GM12873 (cell line): Measurements from ENCODE around the gene CD53.

Experiments used
- TF ChIP-seq, protein P1 (sequence below): IDR thresholded peaks from 2 replicates; pipeline ENCODE4 v1.5.1; 2012; ENCODE audit warnings: low read depth, mild to moderate bottlenecking, moderate library complexity, low read length, control low read depth; ENCODE audit not compliant: insufficient read depth; ENCODE audit errors: missing control alignments

Gene CD53

DNA sequence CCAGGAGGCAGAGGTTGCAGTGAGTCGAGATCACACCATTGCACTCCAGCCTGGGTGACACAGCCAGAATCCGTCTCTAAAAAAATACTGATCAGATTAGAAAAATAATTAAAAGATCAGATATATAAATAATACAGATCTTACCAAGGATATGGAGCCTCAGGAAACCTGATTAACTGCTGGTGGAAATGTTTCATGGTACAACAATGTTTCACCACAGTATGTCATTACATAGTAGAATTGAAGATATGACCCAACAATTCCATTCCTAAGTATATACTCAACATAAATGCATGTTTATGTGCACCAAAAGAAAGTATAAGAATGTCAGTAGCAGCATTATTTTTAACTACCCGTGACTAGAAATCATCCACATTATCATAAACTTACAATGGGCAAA is 41.7 kb downstream of the CD53 start:
- TF ChIP-seq, protein P1, sequence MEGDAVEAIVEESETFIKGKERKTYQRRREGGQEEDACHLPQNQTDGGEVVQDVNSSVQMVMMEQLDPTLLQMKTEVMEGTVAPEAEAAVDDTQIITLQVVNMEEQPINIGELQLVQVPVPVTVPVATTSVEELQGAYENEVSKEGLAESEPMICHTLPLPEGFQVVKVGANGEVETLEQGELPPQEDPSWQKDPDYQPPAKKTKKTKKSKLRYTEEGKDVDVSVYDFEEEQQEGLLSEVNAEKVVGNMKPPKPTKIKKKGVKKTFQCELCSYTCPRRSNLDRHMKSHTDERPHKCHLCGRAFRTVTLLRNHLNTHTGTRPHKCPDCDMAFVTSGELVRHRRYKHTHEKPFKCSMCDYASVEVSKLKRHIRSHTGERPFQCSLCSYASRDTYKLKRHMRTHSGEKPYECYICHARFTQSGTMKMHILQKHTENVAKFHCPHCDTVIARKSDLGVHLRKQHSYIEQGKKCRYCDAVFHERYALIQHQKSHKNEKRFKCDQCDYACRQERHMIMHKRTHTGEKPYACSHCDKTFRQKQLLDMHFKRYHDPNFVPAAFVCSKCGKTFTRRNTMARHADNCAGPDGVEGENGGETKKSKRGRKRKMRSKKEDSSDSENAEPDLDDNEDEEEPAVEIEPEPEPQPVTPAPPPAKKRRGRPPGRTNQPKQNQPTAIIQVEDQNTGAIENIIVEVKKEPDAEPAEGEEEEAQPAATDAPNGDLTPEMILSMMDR = no peak

DNA sequence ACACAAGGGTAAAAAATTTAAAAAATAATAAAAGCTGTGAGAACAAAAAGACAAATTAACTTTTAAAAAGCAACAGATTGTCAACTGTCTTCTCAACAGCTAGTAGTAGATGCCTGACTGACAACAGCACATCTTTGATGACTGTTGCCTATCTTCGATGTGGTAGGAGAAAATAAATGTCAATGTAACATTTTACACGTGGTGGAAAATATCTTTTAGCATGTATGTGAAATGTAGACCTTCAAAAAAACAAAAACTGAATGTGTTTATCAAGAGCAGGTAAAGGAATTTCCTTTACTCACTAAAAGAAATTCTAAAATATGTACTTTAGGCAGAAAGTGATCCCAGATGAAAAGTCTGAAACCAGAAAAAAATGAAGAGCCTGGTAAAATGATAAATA is 42.9 kb downstream of the CD53 start:
- TF ChIP-seq, protein P1 = no peak

DNA sequence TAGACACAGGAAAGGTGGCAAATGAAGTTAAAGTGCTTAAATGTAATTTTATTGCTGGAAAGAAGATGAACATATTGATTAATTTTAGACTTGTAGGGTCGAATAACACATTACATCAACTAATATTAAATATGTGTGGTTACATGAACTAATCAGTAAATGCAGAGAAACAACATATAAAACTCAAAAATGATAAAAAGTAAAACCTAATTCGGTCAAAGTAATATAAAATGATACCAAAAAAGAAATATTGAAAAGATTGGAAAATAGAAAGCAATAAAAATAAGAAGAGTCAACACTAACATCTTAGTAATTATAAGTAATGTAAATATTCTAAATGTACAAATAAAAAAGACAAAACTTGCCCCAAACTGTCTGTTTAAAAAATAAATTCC is 43.3 kb downstream of the CD53 start:
- TF ChIP-seq, protein P1 = no peak

DNA sequence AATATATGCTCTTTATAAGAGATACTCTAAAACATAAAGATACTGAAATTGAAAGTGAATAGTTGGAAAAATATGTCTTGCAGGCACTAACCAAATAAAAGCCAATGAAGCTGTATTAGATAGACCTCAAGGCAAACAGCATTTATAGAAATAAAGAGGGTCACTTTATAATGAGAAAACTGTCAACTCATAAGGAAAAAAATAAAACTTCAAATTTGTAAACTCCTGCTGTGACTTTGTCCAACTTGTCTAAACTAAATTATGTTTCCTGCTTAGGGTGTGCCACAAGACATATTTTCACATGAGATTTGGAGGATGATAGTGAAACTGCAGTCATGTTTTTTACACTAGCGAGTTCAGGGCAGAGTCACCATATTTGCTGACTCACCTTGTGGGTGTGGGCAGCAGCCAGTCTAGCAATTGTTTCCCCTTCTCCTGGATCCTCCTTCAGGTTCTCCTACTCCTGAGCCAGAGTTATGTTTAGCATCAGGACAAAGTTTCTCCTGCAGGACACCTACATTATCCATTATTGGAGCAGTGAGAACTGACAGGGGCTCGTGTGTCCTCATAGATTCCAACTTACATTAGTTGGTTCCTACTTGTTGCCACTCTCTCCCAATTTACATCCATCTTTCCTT is 43.8 kb downstream of the CD53 start:
- TF ChIP-seq, protein P1 = no peak

DNA sequence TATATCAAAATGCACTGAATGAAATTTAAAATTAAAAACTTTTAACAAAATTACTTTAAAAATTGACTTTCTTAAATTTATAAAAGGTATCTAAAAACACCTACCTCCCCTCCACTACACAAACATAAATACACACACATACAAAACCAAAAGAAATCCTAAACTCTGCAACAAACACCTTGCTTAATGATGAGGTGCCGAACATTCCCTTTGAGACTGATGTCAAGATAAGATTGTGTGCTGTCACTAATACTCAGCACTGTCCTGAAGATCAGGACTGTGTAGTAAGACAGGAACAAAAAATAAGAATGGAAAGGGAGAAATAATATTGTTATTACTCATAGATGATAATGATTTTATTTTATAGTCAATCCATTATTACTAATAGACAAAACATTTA is 45.1 kb downstream of the CD53 start:
- TF ChIP-seq, protein P1 = no peak

DNA sequence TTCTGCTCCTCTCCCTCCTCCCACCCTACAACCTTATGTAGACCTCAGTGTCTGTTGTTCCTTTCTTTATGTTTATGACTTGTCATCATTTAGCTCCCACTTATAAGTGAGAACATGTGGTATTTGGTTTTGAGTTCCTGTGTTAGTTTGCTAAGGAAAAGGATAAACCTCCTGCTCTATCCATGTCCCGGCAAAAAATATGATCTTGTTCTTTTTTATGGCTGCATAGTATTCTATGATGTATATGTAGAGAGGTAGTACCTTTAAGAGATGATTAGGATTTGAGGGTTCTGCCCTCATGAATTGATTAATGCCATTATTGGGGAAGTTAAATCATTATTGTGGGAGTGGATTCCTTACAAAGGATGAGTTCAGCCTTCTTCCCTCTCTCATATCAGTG is 49.0 kb downstream of the CD53 start:
- TF ChIP-seq, protein P1 = no peak

DNA sequence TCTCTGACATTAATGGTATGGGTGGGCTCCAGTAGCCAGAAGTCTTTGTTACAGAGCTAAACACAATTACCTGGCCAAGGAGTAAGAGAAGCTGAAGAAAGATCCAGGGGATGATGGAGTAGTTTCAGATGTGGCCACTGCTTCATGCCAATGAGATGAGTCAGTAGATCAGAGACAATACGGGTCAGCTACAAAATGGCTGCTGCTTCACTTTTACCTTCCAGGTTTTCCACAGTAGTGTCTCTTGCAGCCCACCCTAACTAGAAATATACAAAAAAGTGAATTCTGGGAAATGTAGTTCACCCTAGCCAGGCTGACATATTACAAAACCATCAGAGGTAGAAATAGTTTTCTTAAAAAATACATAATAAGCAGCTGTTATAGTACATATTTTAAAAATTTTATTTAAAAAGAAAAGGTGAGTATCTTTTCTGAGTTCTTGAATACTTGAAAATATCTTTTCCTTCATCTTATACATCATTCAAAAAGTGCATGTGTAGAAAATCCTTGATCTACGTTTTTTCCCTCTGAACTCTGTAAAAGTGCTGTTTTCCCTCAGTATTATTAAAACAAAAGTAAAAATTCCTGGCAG is 54.6 kb downstream of the CD53 start:
- TF ChIP-seq, protein P1 = no peak
